NAMALWA (cell line): Measurements from ENCODE around the gene ADAD2.

Experiments
- DNase-seq: peaks from one replicate; pipeline ENCODE4 v3.0.0-alpha.2; 2015; ENCODE audit warnings: low spot score

Gene ADAD2

DNA sequence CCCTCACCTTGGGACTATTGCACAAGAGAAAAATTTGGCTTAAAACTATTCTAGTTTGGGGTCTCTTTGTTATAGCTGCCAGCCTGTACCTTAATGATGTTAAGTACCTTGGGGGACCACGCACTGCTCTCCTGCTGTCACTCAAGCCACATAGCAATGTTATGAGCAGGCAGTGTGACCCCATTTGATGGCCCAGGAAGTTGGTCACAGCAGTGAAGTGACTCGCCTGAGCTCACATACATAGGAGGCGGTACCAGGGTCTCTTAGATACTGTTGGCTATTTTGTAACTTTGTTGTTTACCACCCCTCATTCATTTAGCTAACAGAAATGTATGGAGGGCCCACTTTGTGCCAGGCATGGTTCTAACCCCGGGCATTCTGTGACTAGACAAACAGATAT, 32.5 kb downstream of the ADAD2 start:
- DNase-seq = no peak

DNA sequence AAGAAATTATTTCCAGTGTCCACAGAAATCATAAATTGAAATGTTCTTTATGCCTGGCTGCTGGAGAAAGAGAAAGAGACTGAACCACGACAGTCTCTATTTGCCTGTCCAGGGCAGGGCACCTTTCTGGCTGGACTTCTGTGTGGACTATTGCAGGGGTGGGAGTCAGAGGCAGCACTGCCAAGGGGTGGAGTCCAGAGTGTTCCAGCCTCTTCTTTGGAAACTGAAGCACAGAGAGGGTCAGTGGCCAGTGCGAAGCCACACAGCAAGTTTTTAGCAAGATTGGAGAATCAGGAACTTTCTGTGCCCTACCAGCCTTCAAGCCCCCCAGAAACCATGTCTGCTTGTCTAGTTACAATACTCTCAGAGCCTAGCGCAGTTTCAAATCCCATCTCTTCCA, 33.6 kb downstream of the ADAD2 start:
- DNase-seq = no peak

DNA sequence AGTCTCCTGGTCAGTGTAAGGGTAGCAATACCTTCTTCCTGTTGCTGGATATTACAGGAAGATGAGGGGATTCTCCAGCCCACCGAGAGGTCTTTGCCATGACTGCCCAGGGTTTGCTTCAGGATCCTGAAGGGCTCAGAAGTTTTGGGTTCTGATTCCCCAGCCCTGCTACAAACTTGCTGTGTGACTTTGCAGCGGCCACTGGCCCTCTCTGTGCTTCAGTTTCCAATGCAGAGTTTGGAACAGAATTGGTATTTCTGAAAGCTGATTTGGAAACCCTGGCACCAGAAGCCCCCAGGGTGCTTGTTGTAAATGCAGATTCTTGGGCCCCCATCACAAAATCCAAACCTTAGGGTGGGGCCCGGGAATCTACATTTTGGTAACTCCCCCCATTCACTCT, 34.2 kb downstream of the ADAD2 start:
- no peak for DNase-seq

DNA sequence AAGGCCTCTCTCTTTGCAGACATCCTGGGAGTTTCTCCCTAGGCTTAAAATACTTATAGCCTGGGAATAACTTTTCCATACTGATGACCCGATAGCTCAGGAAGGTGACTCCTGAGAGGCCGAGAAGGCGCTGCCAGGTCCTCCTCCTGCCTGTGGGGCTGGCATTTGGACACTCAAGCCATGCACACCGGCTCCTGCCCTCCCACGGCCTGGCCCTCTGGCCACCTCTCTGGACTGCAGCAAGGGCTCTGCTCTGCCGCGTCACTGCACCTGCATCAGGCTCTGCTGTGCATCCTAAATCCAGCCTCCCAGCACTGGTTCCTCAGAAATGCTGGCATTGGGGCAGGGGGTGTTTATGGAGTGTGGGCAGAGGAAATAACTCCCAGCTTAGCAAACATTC, 34.6 kb downstream of the ADAD2 start:
- DNase-seq = no peak

DNA sequence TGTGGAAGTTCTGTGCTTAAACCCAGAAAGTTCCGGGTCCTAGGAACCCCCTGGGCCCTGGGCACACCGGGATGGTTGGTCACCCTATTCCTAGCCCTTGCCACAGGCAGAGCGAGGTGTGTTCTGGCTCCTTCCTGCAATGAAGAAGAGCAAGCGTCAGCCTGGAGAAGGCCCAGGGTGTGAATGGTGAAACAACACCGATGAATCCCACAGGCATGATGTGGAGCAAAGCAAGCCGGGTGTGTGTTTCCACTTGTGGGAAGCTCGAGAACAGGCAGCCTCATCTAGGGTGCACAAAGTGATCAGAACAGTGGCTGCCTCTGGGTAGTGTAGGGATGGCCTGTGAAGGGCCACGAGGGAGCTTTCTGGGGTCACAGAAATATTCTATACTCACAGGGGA, 35.1 kb downstream of the ADAD2 start:
- DNase-seq = no peak

DNA sequence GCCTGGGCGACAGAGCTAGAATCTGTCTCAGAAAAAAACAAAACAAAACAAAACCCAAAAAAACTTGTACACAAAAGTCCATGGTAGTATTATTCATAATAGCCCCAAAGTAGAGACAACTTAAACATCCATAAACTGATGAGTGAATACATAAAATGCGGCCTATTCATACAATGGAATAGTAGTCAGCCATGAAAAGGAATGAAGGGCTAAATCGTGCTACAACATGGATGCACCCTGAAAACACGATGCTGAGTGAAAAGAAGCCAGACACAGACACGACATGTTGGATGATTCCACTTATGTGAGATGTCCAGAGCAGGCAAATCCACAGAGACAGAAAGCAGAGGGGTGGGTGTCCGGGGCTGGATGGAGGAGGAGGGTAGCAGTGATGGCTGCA, 36.6 kb downstream of the ADAD2 start:
- DNase-seq = no peak

DNA sequence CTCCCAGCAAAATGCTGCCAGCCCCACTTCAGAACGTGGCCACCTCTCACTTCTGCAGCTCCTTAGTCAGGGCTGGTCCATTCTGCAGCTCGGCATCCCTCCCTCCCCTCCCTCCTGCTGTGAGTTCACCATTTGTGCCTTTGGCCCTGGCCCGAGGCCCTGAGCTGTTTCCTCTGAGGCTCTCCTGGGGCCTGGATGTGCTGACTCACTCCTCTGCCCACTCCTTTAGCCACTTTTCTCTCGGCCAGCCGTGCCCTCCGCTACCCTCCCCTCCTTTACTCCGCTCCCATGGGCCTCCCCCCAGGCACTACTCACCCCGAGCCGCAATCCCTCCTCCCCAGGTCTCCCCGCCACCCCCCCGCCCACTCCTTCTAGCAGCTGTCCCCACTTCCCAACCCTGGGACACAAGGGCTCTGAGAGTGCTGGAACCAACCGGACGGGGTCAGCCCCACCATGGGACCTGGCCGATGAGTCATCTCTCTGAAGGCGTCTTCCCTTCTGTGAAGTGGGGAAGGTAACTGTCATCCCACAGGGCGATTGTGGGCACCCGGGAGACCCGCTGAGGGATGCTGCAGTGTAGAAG, 37.4 kb downstream of the ADAD2 start:
- DNase-seq = no peak

DNA sequence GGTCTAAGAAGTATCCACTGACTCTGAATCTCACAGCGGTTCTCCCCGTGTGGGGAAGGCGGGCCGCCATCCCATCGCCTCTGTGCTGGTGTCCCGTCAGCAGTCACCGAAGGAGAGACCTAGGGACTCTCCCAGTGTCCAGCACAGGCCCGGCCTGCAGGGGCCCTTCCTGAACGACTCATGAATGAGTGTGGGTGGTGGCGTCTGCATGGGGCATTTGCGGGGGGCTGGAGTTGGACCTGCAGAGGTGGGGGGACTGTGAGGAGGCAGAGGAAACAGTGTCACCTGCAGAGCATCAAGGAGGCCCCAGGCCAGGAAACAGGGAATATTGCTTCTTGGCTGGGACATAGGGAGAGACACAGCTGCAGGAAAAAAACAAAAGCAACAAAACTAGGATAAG, 38.5 kb downstream of the ADAD2 start:
- no peak for DNase-seq

DNA sequence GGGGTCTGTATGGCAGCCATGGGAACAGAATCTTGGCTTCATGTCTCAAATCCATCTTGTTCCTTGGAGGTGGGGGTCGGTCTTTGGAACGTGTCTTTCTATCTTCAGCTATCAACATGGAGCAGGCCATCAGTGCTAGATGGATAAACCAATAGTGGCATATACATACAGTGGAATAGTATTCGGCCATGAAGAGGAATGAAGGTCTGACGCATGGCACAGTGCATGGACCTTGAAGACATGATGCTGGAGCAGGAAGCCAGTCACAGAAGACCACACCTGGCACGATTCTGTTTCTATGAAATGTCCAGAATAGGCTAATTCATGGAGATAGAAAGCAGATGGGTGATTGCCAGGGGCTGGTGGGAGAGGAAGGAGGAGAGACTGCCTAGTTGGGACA, 41.1 kb downstream of the ADAD2 start:
- DNase-seq = no peak

DNA sequence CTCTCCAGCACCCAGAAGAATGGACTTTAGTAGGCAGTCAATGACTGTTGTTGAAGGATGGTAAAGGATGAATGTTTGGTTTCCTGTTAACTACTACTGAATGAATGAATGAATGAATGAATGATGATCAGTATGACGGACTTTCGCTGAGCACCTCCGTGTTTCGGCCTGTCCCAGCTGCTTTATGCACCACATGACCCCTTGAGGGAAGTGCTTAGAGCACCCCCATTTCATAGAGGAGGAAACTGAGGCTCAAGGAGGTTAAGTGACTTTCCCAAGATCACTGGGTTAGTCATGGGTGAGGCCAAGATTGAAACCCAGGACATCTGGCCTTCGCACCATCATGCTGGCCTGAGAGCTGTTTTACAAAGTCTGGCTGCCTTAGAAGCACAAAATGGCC, 42.0 kb downstream of the ADAD2 start:
- DNase-seq = no peak

DNA sequence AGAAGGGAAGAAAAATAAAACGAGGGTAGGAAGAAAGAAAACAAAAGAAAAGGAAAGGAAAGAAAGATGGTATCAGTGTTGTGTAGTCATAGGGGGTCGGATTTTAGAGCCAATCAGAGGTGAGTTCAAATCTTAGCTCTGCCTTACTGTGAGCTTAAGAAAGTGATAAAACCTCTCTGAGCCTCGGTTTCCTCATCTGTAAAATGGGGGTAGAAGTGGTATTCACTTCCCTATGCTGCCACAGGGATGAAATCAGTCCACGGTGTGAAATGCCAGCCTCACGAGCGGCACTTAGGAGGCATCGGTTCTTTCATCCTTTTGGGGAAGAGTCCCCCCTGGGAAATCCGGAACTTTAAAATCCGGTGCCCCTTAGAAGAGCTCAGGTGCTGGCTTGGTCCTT, 42.8 kb downstream of the ADAD2 start:
- DNase-seq = no peak

DNA sequence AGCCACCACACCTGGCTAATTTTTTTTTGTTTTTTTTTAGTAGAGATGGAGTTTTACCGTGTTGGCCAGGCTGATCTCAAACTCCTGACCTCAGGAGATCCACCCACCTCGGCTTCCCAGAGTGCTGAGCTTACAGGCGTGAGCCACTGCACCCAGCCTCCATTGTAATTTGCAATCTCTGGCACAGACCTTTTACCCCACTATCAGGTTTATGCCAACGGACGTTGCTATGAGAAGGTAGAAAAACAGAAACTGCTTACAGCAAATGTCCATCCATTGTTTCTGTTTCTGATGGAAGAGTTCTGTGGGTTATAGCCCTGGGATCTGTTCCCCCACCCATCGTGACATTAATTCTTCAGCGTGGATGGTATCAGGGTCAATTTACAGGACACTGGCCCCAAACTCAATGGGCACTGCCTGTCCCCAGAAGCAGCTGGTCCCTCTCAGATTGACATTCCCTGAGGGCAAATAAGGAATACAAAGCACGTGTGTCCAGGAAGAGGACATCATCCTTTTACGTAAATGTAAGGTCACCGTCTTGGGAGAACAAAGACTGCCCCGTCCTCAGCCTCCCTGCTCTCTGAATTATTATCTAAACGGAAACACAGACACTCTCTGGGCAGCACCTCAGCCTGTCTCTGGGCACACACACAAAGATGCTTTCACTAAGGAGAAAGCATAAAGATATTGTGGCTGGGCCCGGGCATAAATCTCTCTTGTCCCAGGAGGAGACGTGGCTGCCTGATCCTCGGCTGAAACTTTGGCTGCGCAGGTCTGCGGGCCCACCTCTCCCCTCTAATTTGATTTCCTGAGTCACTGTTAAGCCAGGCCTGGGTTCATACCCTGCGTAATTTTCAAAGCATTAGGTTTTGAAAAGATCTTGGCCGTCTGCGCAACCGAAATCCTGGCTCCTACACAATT, 43.6 kb downstream of the ADAD2 start:
- DNase-seq = no peak

DNA sequence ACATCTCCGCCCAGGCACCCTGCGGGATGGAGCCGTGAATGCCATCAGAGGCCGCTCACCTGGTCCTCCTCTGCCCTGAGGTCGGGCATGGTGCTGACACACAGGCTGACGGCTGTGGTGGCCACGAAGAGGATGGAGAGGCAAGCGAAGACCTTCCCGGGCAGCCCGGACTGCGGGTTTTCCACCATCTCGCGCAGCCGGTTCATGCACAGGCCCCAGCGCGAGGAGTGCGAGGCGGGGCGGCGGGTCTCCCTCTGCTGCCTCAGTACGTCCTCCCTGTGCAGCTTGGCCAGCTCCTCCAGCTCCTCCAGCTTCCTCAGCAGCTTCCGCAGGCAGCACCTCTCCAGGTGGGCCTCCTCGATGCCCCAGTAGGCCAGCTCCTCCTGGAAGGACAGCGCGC, 45.7 kb downstream of the ADAD2 start:
- no peak for DNase-seq

DNA sequence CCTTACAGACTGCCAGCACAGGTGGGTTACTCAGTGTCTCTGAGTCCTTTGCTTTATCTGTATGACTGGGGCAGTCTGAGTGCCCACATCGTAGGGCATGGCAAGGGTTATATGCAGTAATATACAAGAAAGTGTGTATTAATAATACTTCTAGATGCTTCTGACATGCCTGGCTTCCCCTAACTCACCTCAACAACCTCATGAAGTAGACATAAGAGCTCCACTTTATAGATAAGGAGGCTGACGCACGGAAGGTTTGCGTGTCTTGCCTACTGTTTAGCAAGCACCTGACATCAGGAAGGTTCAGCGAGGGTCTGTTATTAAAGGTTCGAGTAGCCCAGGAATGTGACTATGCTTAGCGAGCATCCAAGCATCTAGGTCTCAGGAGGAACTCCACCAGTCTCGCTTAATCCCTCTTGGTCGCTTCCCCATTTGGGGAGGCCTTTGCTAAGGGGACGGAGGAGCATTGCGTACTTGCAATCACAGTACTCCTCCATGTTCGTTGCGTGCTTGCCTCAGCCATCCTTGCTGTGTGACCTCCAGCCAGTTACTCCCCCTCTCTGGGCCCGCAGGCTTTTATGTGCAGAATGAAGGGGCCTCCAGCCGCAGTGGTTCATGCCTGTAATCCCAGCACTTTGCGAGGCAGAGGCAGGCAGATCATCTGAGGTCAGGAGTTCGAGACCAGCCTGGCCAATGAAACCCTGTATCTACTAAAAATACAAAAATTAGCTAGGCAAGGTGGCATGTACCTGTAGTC, 47.2 kb downstream of the ADAD2 start:
- DNase-seq = no peak

DNA sequence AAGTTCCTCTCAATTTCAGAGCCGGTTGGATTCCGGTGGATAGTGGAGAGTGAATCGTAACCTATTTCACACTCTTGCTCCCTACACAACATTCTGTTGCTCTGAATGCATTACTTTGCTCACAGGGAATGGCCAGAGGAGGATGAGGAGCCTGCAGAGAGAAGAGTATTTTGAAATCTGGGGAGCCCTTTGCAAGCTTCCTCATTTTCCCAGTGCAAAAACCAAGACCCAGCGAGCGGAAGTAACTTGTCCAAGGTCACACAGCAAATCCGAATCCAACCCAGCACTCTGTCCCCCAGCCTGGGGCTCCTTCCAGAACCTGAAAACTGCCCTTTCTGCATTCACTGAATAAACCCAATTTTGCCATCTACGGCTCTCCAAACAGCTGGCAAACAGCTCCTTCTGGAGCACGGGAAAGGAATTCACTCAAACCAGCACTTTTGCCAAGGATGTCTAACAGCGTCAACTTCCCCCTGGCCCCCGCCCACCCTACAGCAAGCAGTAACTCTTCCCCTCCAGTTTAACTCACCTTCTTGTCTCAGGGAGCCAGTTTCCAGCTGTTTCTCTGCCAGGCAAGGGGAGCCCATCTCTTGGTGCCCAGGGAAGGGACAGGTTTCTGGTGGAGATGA, 48.3 kb downstream of the ADAD2 start:
- no peak for DNase-seq

DNA sequence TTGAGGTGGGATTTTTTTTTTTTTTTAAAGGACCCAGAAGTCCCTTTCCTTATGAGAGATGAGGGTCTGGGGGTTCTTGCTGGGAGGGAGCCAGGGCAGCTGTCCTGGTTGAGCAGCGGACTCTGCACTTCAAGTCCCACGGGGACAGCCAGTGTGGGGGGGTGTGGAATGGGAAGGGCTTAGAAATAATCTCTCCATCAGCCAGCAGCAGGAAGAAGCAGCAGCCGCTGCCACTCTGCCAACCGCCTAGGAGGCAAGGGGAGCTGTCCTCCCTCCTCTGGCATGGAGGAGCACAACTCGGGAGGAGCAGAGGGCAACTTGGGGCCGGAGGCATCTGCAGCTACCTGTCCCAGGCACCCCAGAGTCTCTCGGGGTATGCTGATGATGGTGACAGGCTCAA, 49.0 kb downstream of the ADAD2 start, which contains the start of gene KCNG4:
Gene KCNG4 (minus strand): TSS at position 104 of the 400 bp plus-strand sequence. CDS start 2,527 bp downstream, outside the sequence.
- no peak for DNase-seq

DNA sequence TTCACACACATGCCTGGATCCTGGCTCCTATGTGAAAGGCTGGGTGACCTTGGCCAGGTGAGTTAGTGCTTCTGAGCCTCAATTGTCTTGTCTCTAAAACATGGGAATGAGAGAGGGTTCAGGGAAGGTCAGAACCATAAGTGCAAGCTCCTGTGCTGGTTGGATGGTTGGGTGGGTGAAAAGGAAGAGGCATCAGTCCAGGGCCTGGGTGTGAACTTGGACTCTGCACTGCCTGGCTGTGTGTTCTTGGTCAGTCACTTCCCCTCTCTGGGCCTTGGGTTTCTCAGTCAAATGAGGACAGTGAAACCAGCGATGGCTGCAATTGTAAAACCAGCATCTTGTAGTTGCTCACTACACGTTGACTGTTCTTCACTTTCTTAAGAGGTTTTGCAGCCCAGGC, 49.5 kb downstream of the ADAD2 start:
- DNase-seq = no peak

DNA sequence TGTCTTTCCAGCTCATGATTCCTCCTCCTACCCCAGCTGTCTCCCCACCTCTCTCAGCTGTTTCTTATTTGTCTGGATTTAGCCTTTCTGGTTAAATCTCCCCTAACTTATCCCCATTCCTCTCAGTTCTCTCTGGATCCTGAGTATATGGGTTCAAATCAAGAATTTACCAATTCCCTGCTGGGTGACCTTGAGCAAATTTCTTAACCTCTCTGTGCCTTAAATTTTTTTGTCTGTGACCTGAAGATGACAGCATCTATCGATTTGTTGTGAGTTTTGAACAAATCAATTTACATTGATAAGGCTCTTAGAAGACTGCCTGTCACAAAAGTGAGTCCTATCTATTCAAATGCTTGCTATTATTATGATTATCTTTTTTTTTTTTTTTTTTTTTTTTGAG, 50.8 kb downstream of the ADAD2 start:
- no peak for DNase-seq

DNA sequence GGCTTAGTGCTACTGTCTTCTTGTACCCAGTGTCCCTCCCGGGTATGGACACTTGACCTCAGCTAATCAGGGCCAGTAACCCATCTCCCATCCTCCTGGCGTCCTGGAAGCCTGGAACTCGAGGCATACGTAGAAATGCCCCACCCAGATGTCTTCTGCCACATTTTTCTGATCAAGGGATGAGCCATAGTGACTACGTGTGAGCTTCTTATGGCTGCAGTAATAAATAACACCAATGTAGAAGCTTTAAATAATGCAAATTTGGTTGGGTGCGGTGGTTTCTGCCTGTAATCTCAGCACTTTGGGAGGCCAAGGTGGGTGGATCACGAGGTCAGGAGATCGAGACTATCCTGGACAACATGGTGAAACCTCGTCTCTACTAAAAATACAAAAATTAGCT, 51.9 kb downstream of the ADAD2 start:
- no peak for DNase-seq

DNA sequence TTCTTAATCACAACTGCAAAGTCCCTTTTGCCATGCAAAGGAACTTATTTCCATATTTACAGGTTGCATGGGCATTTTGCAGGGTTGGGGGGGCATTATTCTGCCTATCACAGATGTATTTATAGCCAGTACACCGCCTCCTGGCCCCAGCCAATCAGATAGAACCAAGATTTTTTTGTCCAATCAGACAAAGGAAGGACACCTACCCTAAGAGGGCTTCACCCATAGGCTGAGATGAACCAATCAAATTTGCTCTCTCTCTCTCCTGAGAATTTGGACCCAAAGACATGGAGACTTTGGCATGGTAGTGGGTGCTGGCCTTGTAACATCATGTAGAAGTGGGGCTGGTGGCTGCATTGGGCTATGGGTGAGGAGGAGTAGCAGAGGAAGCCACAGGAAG, 52.8 kb downstream of the ADAD2 start:
- DNase-seq = peak; percentile 78

DNA sequence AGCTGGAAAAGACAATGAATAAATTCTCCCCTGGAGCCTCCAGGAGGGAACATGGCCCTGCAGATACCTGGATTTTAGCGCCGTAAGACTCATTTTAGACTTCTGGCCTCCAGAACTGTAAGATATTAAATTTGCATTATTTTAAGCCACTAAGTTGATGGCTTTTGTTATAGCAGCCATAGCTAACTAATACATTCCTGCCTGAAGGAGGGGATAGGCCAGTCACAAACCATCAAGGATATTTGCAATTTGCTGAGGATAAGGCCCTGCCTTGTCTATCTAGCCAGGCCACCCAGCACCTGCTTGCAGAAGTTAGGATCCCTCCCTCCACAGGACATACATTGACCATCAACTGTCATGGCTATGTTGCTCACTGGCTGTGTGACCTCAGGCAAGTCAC, 53.8 kb downstream of the ADAD2 start:
- no peak for DNase-seq

DNA sequence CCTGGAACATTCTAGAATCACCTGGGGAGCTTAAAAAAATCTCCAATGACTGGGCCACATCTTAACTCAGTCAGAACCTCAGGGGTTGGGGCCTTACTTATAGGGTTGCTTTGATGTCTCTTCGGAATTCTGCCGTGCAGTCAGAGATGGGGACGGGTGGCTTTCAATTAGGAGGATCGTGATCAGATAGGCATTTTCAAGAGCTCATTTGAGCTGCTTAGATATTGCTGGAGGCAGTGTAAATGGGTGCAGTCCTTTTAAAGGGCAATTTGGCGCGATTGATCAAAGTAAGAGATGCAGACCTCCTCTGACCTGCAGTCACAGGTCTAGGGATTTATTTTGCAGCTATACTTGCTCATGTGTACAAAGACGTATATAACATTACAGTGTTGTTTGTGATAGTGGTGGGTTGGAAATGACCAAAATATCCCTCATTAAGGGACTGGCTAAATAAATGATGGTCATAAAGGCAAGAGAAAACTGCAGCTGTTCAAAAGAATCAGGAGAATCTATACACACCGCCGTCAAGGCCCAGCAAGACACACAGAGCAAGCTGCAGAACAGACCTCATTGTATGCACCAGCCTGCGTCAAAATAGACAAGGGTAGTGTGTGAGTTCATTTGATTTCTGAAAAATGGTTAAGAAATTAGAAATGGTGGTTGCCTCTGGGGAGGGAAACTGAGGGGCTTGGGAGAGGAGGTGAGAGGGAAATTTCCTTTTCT, 55.2 kb downstream of the ADAD2 start:
- DNase-seq = no peak
